GDM1 (cell line): ENCODE results near the gene KIF1B.
"Not testable (repeated sequence)": the region's sequence is repeated elsewhere in the genome, so short reads cannot be mapped to it uniquely, and the experiment has no call there.

Experiments used
- DNase-seq: peaks from one replicate; lab custom pipeline; 2025; lab: John Stamatoyannopoulos, UW

The KIF1B gene

DNA sequence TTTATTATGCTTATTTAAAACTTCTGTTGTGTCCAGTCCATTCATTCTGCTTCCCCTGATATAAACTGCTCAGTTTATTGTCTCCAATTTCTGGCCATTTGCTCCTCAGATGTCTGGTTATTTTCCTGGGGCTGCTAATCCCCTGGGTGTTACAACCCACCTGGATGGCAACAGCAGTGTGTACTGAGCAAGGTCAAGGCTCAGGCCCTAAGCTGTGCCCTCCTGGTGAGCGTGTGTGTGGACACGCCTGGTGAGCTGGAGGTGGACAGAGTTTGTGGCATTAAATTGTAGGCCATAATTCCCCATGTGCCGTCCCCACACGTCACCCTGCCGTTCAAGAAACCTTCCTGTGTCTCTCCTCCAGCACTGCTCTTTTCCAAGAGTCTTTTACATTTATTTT is 18.1 kb upstream of the KIF1B start:
- DNase-seq: no peak

DNA sequence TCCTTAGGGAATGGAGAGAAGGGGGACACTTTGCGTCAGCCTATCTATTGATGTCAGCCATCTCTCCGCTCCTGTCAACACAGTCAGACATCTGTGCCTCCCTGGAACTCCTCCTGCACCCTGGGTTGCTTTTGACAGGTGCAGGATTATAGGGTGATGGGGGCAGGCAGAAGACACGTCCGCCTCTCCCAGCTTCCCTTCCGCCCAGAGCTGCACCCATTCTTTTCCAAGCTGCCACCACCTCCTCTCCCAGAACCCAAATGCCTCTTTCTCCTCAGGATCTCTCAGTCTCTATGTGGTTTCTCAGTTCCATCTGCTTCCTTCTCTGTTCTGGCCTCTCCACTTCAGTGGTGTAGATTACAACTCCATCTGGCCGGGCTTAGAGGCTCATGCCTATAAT is 17.1 kb upstream of the KIF1B start:
- no peak for DNase-seq

DNA sequence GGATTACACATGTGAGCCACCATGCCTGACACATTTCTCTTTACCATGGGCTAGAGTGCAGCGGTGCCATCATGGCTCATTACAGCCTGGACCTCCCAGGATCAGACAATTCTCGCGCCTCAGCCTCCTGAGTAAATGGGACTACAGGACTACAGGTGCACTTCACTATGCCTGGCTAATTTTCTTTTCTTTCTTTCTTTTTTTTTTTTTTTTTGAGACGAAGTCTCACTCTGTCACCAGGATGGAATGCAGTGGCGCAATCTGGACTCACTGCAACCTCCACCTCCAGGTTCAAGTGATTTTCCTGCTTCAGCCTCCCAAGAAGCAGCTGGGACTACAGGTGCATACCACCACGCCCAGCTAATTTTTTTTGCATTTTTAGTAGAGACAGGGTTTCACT is 14.8 kb upstream of the KIF1B start:
- DNase-seq: no peak

- no peak for DNase-seq
These were observed 13.4 kb upstream of the KIF1B start for GRCh38 chr1:10196976-10197375.

- DNase-seq: no peak
These were observed 9.8 kb upstream of the KIF1B start for GRCh38 chr1:10200620-10201019.

DNA sequence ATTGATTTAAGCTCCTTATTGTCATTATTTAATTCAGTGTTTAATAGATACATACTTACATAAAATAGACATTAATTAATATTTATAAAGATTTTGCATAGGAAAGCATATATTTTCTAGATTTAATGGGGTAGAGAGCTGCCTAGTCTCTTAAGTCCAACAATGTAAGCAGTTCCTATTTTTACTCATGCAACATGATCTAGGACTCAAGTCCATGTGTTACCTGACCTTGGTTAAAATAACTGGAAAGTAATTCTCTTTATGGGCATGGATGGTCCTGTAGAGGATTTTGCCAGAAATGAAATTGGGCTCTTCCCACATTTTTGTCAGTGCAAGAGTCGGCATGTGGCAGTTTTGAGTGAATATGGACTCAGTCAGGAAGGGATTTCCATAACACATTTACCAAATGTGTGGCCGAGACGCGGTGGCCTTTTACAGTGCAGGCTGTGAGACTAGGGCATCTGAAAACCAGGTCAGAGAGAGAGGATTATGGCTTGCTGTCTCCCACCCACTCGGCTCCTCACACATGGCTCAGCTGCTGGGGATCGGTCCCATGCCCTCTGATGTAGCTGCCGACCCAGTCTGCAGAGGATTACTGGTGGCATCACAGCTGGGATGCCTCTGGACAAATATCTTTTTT is 6.2 kb upstream of the KIF1B start:
- no peak for DNase-seq

- DNase-seq: not testable (repeated sequence)
These were observed 5.2 kb upstream of the KIF1B start for GRCh38 chr1:10205206-10205605.

DNA sequence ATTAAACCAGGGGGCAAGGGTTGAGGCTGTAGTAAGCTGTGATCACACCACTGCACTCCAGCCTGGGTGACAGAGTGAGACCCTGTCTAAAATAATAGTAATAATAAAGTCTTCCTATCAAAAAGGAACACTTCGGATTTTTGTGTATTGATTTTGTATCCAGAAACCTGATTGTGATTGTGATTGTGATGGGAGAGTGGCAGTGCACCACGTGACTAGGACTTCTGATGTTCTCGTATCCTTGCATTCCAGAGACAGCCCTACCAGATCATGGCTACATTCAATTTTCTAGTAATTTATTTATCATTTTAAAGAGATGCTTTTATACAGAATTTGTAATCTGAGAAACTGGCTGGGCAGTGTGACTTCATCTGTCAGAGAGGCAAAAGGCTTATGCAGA is 2.6 kb upstream of the KIF1B start:
- DNase-seq: no peak

DNA sequence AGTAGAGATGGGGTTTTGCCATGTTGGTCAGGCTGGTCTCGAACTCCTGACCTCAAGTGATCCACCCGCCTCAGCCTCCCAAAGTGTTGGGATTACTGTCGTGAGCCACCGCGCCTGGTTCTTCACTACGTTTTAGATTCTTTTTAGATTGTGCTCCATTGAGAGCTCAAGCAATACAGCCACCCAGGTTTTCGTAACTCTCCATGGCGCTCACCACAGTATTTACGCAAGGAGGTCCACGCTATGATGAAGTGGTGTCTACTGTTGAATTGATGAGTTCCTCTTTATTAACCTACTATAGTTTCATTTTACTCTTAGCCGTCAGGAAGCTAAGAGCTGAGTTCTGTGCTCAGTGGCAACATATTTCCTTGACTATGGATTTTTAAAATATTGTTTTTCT is 1.8 kb upstream of the KIF1B start:
- no peak for DNase-seq

GRCh38 chr1:10209590-10209904 is 823 bp upstream of the KIF1B start:
- no peak for DNase-seq

DNA sequence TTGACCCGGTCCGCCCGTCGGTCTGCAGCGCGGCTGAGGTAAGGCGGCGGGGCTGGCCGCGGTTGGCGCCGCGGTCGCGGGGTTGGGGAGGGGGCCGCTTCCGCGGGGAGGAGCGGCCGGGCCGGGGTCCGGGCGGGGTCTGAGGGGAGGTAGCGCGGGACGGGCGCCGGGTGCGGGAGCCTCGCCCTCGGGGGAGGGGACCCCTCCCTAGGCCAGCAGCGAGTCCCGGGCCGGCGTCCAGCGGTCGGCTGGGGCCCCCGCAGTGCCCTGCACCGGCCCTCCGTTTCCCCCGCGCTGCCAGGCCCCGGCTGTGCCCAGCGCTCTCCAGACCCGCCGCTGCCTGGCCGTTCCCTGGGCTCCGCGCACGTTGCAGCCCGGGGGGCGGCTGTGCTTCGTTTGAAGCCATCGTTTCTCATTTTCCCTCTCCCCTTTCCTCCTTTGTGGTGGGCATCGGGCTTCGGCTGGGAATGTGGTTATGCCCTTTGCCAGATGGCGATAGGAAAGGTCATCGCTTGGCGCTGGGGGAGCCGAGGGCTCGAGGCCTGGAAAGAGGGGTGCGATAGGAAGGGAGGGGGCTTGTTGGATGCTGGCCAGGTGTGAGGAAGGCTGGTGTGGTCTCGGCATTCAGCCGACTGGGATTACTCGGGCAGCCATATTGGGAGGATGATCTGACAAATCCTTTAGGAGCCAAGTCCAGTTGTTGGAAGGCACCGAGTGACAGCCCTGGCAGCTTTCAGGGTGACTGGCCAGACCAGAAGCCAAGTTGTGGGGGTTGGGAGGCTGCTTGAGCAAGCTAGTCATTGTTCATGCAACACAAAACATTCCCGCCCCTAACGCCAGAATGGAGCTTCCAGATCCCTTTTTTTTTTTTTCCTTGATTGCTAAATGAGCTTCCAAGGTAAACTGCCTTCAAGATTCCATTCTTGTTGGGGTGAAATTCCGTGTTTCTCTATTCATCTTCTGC is 753 bp downstream of the KIF1B start:
- DNase-seq: no peak

GRCh38 chr1:10211805-10212410 is 1.5 kb downstream of the KIF1B start:
- DNase-seq: no peak

DNA sequence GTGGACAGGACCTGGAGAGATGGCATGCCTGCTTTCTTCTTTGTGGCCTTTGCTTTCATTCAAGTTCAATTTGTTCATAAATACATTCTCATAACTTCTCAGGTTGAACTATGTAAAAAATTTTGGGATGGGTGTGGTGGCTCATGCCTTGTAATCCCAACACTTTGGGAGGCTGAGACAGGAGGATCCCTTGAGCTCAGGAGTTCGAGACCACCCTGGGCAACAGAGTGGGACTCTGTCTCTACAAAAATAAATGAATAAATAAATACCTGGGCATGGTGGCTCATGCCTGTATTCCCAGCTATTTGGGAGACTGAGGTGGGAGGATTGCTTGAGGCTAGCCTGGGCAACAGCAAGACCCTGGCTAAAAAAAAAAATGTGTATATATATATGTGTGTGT is 2.1 kb downstream of the KIF1B start:
- DNase-seq: no peak

DNA sequence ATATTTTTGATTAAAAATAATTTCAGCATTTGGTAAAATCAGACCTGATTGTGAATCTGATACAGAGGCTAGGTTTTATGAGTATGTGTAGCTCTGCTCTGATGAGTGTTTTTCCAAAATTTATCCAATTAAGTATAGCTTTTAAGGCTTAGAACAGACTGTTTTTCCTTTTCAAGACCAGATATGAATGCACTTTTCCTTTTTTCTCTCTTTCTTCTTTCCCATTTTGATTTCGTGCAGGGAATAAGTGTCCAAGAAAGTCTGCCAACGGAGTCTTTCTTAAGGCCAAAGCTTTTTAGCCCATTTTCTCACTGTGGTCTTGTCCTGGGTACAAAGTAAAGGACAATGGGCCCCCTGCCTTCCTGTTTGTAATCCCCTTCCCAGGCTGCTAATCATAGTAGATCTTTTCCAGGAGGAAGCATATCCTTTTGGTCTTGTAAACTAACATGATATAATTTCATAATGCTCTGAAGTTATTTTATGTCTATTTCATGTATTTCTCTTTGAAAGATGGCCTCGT is 2.9 kb downstream of the KIF1B start:
- no peak for DNase-seq

DNA sequence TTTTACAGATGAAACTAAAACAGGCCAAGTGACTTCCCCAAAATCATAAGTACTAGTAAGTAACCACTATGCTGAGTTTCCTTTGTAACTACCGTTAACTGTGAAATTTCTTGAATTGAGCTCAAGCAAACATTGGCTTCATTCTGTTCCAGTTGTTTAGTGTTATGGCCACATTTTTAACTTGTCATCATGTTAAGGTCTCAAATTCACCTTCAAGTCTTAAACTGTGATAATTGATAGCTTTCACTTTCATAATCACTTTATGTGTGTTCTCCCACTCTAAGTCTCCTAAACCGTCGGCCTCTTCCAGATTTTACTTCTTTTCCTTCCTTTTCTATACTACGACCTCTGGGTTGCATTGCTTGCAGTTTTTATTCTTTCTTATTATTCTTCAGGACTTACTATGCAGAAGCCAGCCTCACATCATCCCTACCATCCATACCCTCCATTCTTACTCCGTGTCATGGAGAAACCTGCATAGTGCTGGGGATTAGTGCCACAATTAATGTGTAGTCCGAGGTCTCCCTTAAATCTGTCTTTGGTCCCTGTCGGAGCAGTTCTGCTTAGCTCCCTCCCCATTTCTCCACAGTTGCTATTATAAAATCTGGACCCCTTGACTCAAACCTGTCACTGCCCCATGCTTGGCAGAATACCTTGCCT is 5.8 kb downstream of the KIF1B start:
- DNase-seq: no peak

DNA sequence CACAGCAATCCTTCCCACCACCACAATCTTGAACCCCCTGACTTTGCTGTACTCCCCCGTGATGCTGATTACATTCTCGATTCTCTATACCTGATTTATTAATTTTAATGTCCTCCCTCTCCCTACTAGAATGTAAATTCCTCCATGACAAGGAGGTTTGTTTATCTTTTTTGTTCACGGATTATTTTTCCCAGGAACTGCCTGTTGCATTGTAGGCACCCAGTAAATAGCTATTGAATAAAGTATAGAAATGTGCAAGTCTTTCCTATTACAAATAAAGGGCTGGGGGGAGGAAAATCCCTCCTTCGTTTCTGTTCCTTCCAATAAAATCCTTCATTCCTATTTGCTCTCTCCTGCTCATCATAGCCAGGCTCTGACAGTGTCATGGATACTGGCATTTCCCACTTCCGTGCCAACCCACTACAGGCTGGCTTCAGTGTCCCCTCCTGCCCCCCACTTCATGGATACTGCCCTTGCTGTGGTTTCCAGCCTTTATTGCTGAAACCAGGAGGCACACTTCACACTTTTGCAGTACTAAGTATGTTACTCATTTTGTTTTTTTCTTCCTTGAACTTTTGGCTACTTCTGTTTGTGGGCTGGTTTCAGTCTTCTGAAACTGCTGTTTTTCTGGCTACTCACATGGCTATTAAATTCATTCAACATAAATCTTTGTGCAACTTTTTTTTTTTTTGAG is 7.5 kb downstream of the KIF1B start:
- no peak for DNase-seq

GRCh38 chr1:10220200-10220599 is 9.8 kb downstream of the KIF1B start:
- DNase-seq: no peak

- DNase-seq: not testable (repeated sequence)
These were observed 10.3 kb downstream of the KIF1B start for GRCh38 chr1:10220657-10221056.

DNA sequence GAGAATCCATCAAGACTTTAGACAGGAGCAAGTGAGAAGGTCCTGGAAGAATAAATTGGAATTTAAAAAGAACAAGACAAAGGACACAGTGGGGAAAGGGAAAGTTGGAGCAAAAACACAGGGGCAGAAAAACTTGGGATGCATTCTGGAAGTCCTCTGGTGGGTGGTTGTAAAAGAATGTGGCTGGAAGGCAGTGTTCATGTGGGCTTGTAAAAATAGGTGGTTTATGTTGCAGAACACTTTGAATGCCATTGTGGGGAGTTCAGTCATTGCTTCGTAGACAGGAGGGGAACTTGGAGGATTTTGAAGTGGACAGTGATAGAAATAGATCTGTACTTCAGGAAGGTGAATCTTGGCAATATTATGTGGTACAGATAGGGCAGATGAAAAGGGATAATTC is 15.2 kb downstream of the KIF1B start:
- DNase-seq: no peak

DNA sequence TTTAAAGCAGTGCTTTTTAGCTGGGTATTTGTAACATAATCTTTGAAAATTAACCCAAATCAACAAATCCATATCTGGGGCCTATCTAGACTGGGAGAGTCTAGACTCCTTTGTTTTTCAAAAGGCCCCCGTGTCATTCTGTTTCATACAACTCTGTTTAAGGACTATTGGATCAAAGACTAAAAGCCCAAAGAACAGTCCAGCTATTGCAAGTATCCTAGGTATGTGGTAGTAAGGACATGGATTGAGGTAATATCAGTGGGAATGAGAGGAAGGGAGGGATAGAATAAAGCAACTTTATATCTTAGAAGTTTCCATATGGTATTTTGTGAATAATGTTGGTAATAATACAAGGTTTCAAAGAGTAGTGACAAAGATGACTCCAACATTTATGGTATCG is 18.2 kb downstream of the KIF1B start:
- no peak for DNase-seq

DNA sequence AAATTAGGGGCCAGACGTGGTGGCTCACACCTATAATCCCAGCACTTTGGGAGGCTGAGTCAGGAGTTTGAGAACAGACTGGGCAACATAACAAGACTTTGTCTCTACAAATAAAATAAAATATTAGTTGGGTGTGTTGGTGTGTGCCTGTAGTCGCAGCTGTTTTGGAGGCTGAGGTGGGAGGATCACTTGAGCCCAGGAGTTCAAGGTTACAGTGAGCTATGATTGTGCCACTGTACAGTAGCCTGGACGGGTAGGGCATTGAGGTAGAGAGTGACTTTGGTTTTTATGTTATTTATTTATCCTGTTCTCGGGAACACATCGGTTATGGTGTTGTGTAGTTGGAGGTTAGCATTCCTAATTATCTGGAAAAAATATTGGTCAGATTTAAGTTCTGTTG is 19.5 kb downstream of the KIF1B start:
- no peak for DNase-seq

DNA sequence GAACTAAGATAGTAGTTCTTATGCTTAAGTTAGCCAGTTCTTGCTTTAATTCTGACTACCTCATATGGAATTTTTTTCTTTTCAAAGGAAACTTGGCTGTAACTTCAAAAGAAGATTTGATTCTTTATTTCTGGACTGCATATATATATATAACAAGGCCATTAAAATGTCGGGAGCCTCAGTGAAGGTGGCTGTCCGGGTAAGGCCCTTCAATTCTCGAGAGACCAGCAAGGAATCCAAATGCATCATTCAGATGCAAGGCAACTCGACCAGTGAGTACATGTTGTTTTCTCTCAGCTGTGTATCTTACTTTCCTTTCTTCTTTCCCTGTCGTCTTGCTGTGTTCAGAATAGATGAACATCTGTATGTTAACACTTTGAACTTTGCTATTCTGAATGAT is 21.8 kb downstream of the KIF1B start:
- DNase-seq: no peak
